SJSA1 (cell line): Measurements from ENCODE around the gene SGK1. TPM values are rescaled to one million over a fixed set of nuclear protein-coding genes. Genes with fewer than 3 reads are reported as not detected.

ENCODE experiments used
- DNase-seq, 2 experiments: peaks; one replicate each; pipeline ENCODE4 v3.0.0-alpha.2; 2015 to 2020; ENCODE audit warnings: low spot score in 2 of 2, low read depth in 1 of 2
- H3K27ac ChIP-seq: fragments of 250-450 bp; sonication (Bioruptor Pico); 2 replicates; pipeline ENCODE4 v1.5.1; 2020; ENCODE audit warnings: mild to moderate bottlenecking, moderate library complexity
- H3K27me3 ChIP-seq: fragments of 250-450 bp; sonication (Bioruptor Pico); replicated peaks from 2 replicates; pipeline ENCODE4 v1.5.1; 2020; ENCODE audit warnings: mild to moderate bottlenecking, moderate library complexity
- H3K36me3 ChIP-seq: fragments of 250-450 bp; sonication (Bioruptor Pico); 2 replicates; pipeline ENCODE4 v1.5.1; 2020; ENCODE audit warnings: mild to moderate bottlenecking
- H3K4me1 ChIP-seq: fragments of 250-450 bp; sonication (Bioruptor Pico); replicated peaks from 2 replicates; pipeline ENCODE4 v1.6.1; 2021; ENCODE audit warnings: mild to moderate bottlenecking
- H3K4me3 ChIP-seq: fragments of 250-450 bp; sonication (Bioruptor Pico); 2 replicates; pipeline ENCODE4 v1.5.1; 2020; ENCODE audit warnings: mild to moderate bottlenecking
- H3K9me3 ChIP-seq: fragments of 250-450 bp; sonication (Bioruptor Pico); replicated peaks from 2 replicates; pipeline ENCODE4 v1.5.1; 2020; ENCODE audit warnings: mild to moderate bottlenecking
- total RNA-seq: library from RNA; depleted of rRNA; stranded (reverse); fragments of >200 nt; shearing (Covaris generic); gene quantifications from 2 replicates; pipeline ENCODE4 v1.2.3, GENCODE V29; 2014

Gene SGK1
- total RNA-seq, 1 experiment from 2014 or later: 53.9 TPM

DNA sequence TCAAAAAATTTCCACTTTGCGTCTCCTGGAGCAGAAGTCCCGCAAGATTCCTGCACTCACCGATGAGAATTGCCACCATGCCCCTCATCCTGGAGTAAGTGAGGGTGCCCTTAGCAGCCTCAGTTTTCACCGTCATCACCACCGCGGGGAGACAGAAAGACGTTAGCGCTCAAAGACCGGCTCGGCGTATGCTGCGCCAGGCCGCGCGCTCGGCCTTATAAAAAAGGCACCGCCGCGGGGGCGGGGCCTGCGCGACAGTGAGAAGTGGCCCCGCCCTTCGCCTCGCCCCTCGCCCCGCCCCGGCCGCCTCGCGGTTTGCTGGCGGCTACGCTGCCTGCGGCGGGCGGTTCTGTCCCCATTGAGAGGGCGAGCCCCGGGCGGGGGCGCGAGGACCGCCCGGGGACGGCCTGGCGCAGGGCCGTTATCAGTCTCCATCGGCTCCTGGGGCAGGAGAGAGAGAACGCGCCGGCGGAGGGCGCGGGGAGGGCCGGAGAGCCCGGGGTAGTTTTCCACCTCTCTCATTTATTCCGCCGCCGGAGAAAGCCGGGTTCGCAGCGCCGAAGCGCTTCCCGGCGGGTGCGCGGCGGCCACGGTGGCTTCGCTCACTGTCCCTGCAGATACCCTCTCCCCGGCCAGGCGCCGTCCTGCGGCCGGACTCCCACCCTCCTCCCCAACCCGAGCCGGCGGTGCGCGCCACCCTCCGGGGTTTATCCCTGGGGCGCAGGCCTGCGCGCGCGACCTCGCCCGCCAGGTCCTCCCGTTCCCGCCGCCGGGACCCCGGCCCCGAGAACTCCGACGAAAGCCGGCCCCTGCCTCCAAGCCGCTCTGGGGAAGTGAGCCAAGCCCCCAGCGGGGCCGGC, 143.0 kb downstream of the SGK1 start:
- peaks cover 51% of the 10 kb centered on the region for H3K36me3 ChIP-seq
- no peaks in the 10 kb centered on the region for H3K9me3 ChIP-seq
- no peaks in the 10 kb centered on the region for H3K27me3 ChIP-seq
- peak overlapping the region; percentile 94 for H3K27ac ChIP-seq
- H3K4me1 ChIP-seq: peaks cover 31% of the 10 kb centered on the region
- H3K4me3 ChIP-seq: peak overlapping the region; percentile 84
- peak; percentile 94 to 97 for DNase-seq

- Histone ChIP-seq H3K27ac (peak overlapping the region; percentile 94), H3K9me3 (no peaks in the 10 kb centered on the region), H3K4me1 (peaks cover 31% of the 10 kb centered on the region), H3K36me3 (peaks cover 57% of the 10 kb centered on the region), H3K27me3 (no peaks in the 10 kb centered on the region), H3K4me3 (peak overlapping the region; percentile 84)
- peak; percentile 73 to 83 for DNase-seq
Observed at GRCh38 chr6:134173936-134174671, 143.8 kb downstream of the SGK1 start.

- no peaks in the 10 kb centered on the region for H3K9me3 ChIP-seq
- DNase-seq: no peak
- no peaks in the 10 kb centered on the region for H3K27me3 ChIP-seq
- peak overlapping the region; percentile 84 for H3K4me3 ChIP-seq
- peaks cover 31% of the 10 kb centered on the region for H3K4me1 ChIP-seq
- H3K36me3 ChIP-seq: peaks cover 64% of the 10 kb centered on the region
- H3K27ac ChIP-seq: no peak overlapping the region
Observed at GRCh38 chr6:134173366-134173725, 144.6 kb downstream of the SGK1 start.

DNA sequence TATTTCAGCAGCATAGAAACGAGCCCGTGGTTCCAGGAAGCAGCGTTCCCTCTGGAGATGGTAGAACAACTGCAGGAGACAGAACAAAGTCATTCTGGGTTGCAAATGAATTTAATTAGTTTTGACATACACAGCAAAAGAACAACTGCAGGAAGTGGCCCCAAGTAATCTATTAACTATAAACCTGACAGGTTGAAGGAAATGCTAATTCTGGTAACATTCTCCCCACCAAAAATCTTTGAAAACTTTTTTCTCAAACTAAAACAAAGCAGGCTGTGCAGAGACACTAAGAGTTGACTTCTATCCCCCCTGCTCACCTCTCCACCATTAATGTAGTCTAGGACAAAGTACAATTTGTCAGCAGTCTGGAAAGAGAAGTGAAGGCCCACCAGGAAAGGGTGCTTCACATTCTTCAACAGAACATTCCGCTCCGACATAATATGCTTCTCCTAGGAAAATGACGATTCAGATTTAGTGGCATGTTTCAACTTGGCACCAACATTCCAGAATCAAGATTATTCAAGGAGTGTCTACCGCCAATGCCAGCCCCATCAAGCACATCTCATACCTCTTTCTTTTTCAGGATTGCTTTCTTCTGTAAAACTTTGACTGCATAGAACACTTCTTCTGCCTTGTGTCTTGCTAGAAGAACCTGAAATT, 145.1 kb downstream of the SGK1 start:
- H3K36me3 ChIP-seq: peaks cover 69% of the 10 kb centered on the region
- peak overlapping the region; percentile 84 for H3K4me3 ChIP-seq
- no peak overlapping the region for H3K27ac ChIP-seq
- no peaks in the 10 kb centered on the region for H3K9me3 ChIP-seq
- no peak for DNase-seq
- H3K4me1 ChIP-seq: peaks cover 29% of the 10 kb centered on the region
- no peaks in the 10 kb centered on the region for H3K27me3 ChIP-seq

DNA sequence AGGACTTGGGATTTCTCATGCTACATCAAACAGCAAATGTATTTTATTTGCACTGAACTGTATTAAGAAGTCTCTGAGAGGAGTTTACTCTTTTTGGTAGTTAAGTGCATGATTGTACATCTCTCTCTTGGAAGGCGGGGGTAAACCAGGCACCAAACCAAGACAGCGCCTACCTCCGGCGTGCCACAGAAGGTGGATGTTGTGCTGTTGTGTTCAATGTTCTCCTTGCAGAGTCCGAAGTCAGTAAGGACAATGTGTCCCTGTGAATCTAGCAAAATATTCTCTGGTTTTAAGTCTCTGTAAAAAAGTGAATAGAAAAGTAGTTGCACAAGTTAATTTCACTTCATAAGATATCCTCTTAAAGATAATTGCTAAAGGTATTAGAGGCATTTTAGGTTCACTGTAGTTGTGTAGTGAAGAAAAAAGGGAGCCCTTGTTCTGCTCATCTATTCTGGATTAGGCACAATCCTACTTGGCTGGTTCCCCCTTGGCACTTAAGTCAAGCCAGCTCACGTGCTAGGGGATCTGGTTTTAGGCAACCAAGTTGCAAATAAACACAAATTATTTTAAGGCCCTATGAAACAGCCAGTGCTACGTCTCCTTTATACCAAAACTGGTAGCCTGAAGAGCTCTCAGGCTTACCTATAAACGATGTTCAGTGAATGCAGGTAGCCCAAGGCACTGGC, 145.7 kb downstream of the SGK1 start:
- no peaks in the 10 kb centered on the region for H3K9me3 ChIP-seq
- peaks cover 73% of the 10 kb centered on the region for H3K36me3 ChIP-seq
- no peak overlapping the region for H3K27ac ChIP-seq
- no peak overlapping the region for H3K4me3 ChIP-seq
- H3K27me3 ChIP-seq: no peaks in the 10 kb centered on the region
- no peak for DNase-seq
- peaks cover 23% of the 10 kb centered on the region for H3K4me1 ChIP-seq

- H3K4me3 ChIP-seq: no peak overlapping the region
- DNase-seq: no peak
- no peak overlapping the region for H3K27ac ChIP-seq
- H3K9me3 ChIP-seq: no peaks in the 10 kb centered on the region
- H3K4me1 ChIP-seq: peaks cover 22% of the 10 kb centered on the region
- H3K36me3 ChIP-seq: peaks cover 75% of the 10 kb centered on the region
- no peaks in the 10 kb centered on the region for H3K27me3 ChIP-seq
Observed at GRCh38 chr6:134171517-134171916, 146.4 kb downstream of the SGK1 start.

DNA sequence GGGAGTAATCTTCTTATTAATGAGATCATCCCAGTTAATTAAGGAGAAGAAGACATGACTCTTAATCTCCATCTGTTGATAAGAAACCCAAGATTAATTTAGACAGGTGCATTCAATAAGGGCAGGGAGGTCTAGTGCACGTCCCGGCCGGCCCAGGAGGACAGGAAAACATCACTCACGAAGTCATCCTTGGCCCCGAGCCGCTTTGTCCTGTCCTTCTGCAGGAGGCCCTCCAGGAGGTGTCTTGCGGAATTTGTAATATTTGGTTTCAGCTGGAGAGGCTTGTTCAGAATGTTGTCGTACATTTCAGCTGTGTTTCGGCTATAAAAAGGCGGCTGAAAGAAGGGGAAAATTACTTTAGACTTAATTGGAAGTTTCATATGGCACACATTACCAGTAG, 147.1 kb downstream of the SGK1 start:
- Histone ChIP-seq H3K4me3 (no peak overlapping the region), H3K9me3 (no peaks in the 10 kb centered on the region), H3K27me3 (no peaks in the 10 kb centered on the region), H3K27ac (no peak overlapping the region), H3K4me1 (peaks cover 15% of the 10 kb centered on the region), H3K36me3 (peaks cover 75% of the 10 kb centered on the region)
- DNase-seq: no peak

- Histone ChIP-seq H3K9me3 (no peaks in the 10 kb centered on the region), H3K27me3 (no peaks in the 10 kb centered on the region), H3K4me1 (peaks cover 15% of the 10 kb centered on the region), H3K4me3 (no peak overlapping the region), H3K27ac (no peak overlapping the region), H3K36me3 (peaks cover 71% of the 10 kb centered on the region)
- DNase-seq: no peak
Observed at GRCh38 chr6:134169871-134170486, 147.9 kb downstream of the SGK1 start.

- peaks cover 62% of the 10 kb centered on the region for H3K36me3 ChIP-seq
- H3K4me3 ChIP-seq: no peak overlapping the region
Observed at GRCh38 chr6:134168590-134169208, 149.2 kb downstream of the SGK1 start.

DNA sequence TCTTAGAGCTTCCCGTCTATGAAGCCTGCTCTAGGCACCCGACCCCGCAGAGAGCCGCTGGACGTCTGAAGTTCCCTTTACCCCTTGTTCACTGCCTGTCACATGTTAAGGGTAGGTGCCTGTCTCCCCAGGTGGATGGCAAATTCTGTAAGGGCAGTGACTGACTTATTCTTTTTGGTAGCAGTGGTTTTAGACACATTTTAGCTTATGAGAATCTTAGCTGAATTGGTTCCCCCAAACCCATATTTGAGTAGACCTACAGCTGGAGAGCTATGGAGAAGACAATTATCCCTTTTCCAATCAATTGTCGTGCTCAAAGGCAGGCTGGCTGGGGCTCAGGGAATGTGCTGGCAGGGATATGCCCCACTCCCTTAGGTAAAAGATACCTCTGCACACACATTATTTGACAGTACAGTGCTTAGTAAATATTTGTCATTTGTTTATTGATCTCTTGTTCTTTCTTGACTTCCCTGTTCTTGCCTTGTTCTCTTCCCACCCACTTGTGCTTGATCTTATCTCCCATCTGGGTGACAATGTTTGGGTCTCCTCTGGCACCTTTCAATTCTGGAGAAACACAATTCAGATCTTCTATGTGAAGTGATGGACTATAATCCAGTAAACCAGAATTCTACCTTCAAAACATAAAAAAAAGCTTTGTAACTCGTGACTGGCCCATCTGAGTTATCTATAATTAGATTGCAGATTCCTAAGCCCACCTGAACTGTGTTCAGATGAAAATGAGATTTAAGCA, 151.2 kb downstream of the SGK1 start:
- no peak for DNase-seq
- Histone ChIP-seq H3K9me3 (no peaks in the 10 kb centered on the region), H3K27ac (no peak overlapping the region), H3K4me1 (0 out of 2 replicates have a peak, but pooled peaks cover 2% of the 10 kb centered on the region), H3K36me3 (peaks cover 42% of the 10 kb centered on the region), H3K27me3 (no peaks in the 10 kb centered on the region), H3K4me3 (no peak overlapping the region)

More at GRCh38 chr6:134168590-134169208, 149.2 kb downstream of the SGK1 start:
- Histone ChIP-seq H3K27ac (no peak overlapping the region), H3K4me1 (peaks cover 15% of the 10 kb centered on the region), H3K9me3 (no peaks in the 10 kb centered on the region), H3K27me3 (no peaks in the 10 kb centered on the region)
- DNase-seq: no peak

GRCh38 chr6:134165561-134166201, 152.2 kb downstream of the SGK1 start:
- no peak overlapping the region for H3K27ac ChIP-seq
- H3K4me1 ChIP-seq: no peaks in the 10 kb centered on the region
- no peak for DNase-seq
- H3K27me3 ChIP-seq: no peaks in the 10 kb centered on the region
- H3K4me3 ChIP-seq: no peak overlapping the region
- peaks cover 32% of the 10 kb centered on the region for H3K36me3 ChIP-seq
- H3K9me3 ChIP-seq: no peaks in the 10 kb centered on the region

DNA sequence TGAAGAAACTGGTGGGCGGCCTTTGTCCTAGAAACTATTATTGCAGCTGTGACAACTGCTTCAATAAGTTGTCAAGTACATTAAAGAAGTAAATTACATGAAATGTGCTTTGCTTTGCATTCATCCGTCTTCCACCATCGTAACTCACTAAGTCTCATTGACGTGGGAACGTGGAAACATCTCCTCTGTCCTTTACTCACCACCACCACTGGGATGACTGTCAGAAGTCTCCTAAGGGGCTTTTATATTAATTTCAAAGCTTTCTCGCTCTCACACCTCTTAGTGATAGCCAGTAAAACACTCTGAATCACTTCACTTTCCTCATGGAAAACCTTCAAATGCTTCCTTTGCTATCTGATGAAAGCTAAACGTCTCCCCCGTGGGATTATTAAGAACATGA, 153.6 kb downstream of the SGK1 start:
- H3K27ac ChIP-seq: no peak overlapping the region
- H3K9me3 ChIP-seq: no peaks in the 10 kb centered on the region
- H3K27me3 ChIP-seq: no peaks in the 10 kb centered on the region
- peaks cover 20% of the 10 kb centered on the region for H3K36me3 ChIP-seq
- no peak for DNase-seq
- H3K4me1 ChIP-seq: no peaks in the 10 kb centered on the region
- no peak overlapping the region for H3K4me3 ChIP-seq
